Measurements from ENCODE around the gene DNAAF5.

The DNAAF5 gene

GRCh38 chr7:707296-708000, 19.1 kb upstream of the DNAAF5 start:
- no peak for DNase-seq

DNA sequence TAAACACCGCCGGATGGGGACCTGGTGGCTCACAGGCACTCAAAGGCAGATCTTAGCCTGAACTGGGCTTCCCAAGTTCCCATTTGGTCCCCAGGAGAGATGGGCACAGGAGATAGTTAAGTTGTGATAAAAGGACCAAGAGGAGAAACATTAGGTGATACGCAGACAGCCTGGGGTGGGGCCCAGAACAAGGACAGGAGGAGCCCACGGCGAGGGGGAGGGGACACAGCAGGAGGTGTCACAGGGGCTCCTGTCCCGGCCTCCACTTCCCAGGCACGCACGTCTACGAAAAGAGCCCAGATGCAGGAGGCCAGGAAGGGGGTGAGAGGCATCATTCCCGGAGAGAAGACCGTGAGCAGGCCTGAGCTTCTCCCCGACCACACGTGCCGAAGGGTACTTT, 16.3 kb upstream of the DNAAF5 start:
- DNase-seq: no peak

- no peak for DNase-seq
Measured at GRCh38 chr7:711093-711921, 15.2 kb upstream of the DNAAF5 start.

DNA sequence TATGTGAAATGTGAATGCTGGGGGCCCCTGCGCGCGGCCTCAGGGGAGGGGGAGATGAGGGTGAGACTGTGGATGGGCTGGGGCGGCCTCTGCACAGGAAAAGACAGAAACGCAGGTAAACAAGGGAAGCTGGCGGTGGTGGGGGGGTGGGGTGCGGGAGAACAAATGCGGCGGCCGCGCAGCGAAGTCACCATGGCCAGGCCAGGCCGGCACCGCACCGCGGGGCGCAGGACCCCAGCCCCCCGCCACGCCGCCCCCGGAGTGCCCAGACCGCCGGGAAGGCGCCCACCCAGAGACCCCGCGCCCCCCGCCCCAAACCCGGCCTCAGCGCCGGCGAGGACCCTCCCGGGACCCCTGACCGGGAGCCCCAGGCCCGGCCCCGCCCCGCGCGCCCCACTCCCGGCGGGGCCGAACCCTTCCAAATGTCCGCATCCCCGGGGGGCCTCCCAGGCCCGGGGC, 14.5 kb upstream of the DNAAF5 start:
- DNase-seq: no peak

DNA sequence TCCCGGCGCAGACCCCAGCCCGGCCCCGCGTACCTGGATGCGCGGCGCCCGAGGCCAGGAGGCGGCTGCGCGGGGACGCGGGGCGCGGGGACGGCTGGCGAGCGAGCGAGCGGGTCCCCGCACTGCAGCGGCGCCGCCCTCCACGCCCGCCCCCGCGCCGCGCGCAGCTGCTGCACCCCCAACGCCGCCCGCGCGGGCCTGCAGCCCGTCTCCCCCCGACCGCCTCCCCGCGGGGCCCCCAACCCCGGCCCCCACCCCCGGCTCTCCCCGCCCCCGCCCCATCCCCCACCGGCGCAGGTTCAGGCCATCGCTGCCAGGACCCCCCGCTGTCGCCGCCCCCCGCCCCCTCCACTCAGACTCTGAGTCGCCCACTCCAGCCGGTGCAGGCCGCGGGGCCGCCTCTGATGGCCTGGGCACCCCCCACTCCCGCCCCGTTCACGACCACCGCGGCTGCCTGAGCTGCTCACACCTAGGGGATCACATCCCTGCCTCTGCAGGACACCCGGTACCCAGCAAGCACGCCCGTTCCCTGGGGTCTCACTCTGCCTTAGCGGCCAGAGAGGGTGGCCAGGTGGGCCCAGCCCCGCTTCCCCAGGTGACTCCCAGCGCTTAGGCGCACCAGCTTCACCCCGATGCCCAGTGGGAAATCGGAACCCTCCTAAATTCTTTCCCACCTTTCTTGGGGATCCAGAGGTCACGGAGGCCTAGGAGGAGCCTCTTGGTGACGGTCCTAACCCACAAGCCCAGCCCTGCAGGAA, 13.9 kb upstream of the DNAAF5 start:
- no peak for DNase-seq

DNA sequence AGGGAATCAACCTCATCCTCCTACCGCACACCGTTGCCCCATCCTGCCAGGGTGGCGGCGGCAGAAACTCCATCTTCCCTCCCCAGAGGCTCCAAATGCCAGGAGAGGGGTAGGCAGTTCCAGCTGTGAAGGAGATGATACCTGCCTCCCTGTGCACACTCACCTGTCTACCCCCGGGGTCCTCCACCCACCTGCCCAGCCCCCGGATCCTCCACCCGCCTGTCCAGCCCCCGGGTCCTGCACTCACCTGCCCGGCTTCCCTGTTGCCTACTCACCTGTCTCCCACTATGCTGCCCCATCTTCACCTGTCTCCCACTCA, 13.4 kb upstream of the DNAAF5 start:
- DNase-seq: no peak

- DNase-seq: no peak
Measured at GRCh38 chr7:713488-714230, 12.8 kb upstream of the DNAAF5 start.

GRCh38 chr7:714251-714671, 12.2 kb upstream of the DNAAF5 start:
- DNase-seq: no peak

DNA sequence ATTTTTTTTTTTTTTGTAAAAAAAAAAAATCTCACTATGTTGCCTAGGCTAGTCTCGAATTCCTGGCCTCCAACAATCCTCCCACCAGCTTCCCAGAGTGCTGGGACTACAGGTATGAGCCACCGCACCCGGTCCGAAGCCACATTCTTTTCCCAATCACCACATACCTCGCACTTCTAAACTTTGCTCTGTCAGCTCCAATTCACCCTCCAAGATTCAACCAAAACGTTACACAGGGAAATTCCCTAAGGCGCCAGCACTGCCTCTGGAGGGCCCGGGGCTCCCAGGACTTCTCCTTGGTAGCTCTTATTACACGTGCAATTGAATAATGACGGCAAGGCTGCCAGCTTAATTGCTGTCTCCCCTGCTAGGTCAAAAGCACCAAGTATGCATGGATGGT, 10.3 kb upstream of the DNAAF5 start:
- no peak for DNase-seq

DNA sequence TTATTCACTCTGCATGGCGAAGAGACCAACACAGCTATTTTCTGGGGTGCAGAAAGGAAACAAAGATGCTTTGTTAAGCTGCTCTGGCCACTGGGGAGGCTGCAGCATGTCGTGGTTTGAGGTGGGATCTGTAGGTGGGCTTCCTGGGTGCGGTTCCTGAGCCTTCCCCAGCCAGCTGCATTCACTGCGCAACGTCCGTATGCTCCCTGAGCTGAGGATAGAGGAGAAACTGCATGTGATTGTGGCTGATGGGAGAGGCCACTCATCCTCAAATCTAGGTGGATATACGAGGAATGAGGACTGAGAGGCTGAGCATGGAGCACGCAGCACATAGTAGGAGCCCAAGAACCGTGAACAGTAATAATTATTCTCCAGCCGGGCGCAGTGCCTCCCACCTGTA, 9.9 kb upstream of the DNAAF5 start:
- no peak for DNase-seq

GRCh38 chr7:721619-722248, 4.8 kb upstream of the DNAAF5 start:
- no peak for DNase-seq

- no peak for DNase-seq
Measured at GRCh38 chr7:723541-723940, 3.0 kb upstream of the DNAAF5 start.

DNA sequence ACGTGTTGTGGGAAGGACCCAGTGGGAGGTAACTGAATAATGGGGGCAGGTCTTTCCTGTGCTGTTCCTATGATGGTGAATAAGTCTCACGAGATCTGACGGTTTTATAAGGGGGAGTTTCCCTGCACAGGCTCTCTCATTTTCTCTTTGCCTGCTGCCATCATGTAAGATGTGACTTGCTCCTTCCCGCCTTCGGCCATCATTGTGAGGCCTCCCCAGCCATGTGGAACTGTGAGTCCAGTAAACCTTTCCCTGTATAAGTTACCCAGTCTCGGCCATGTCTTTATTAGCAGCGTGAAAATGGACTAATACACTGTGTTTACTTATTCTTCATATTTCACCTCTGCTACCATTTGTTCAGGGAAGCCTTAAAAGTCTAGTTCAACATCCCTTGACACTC, 2.2 kb upstream of the DNAAF5 start:
- DNase-seq: no peak

GRCh38 chr7:725223-726005, 1.1 kb upstream of the DNAAF5 start:
- no peak for DNase-seq

- no peak for DNase-seq
Measured at GRCh38 chr7:726854-727103, 280 bp downstream of the DNAAF5 start.

DNA sequence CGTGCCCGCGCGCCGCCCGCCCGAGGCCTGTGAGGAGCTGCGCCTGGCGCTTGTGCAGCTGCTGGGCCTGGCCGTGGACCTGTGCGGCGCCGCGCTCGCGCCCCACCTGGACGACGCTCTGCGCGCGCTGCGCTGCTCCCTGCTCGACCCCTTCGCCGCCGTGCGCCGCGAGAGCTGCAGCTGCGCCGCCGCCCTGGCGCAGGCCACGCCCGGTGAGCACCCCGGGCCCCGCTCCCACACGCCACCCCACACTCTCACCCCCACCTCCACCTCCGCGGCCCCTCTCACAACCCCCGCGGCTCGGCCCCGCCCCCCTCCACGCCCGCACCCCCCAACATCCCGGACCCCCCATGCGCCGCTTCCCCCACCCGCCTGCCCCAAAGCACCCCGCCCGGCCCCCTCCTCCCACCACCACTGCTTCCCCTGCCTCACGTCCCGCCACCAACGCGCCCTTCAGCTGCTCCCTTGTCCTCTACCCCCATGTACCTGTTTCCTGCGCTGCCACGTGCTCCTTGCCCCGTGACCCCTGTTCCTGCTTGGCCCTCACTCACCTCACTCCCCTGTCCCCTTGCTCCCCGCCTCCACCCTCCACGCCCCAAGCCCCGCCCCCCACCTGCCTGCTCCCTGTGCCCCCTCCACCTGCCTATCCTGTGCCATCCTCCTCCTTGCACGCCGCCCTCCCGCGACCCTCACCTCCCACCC, 756 bp downstream of the DNAAF5 start, which contains the start of gene PRKAR1B:
Gene PRKAR1B, minus strand, starts transcription at position 178 of the 702 bp plus-strand sequence. CDS start 15,776 bp downstream, outside the sequence.
- DNase-seq: peak; percentile 39

DNA sequence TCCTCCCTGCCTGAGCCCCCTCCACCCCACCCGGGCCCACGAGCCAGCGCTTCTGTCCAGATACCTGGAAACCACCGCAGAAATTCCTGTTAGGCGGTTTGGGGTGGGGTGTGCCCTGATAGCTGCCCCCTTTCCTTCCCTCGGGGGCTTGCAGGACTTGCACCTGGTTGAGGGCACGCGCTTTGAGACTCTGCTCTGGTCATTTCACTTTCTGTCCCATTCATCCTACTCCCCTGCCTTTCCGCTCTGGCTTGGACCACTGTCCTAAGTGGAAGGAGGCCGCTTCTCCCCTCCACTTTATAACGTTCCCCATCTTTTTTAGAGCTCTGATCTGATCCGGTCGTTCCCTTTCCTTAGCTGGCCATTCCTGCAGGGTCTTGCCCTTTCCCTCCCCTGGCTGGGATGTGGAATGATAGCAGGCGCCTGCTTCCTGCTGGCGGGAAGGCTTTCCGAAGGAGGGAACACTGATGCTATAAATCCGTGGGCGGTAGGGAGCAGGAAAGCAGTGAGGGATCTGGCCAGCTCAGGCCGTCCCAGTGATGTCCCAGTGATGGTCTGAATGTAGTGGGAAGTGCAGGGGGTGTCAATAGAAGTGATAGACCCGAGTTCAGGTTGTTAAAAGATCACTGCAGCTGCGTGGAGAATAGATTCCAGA, 1.4 kb downstream of the DNAAF5 start:
- DNase-seq: peak; percentile 31

GRCh38 chr7:728602-729001, 2.1 kb downstream of the DNAAF5 start:
- no peak for DNase-seq

DNA sequence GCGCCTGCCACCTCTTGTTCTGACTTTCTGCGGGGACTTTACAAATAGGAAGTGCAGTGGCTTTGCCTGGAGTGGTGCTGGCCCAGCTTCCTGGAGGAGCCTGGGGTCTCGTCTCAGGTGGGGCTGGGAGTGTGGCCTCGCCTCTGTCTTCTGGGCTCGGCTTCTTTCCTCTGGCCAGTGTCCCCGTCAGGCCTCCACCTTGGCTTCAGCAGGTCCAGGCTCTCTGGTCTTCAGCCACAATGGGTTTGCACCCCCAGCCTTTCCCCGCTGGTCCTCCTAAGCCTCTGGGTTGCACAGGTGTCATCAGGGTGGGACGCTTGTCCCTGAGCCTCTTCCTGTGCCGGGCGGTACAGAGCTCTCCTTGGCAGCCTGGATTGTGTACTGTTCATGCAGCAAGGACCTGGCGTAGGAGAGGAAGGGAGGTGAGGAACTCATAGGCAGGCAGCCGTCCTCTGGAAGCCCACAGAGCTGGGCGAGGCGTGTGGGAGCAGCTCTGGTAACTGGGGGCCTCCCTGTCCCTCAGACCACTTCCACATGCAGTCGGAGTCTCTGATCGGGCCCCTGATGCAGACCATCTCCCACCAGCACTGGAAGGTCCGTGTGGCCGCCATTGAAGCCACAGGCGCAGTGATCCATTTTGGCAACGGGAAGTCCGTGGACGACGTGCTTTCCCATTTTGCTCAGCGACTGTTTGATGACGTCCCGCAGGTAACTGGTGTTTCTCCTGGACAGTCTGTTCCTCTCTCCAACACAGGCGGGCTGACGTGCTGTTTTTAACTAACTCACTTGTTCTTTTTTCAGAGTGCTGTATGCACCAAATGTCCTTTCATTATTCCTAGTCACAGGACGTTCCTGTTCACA, 2.9 kb downstream of the DNAAF5 start:
- DNase-seq: no peak
